GM06990 (cell line): ENCODE measurements around the gene ITPR1.

Source experiments
- DNase-seq: peaks from one replicate; pipeline ENCODE4 v3.0.0-alpha.2; 2011; ENCODE audit not compliant: insufficient read length; ENCODE audit errors: extremely low read depth
- H3K27me3 ChIP-seq: replicated peaks from 2 replicates; pipeline ENCODE4 v1.6.0; 2011; ENCODE audit warnings: low read length; ENCODE audit not compliant: control insufficient read depth, insufficient read depth
- H3K36me3 ChIP-seq: 2 replicates; pipeline ENCODE4 v1.5.1; 2011; ENCODE audit warnings: low read length; ENCODE audit not compliant: control insufficient read depth, insufficient read depth
- H3K4me3 ChIP-seq: replicated peaks from 2 replicates; pipeline ENCODE4 v1.5.1; 2011; ENCODE audit warnings: low read depth, mild to moderate bottlenecking, control low read depth, low read length
- TF ChIP-seq, protein P1 (sequence below): IDR thresholded peaks from 2 replicates; pipeline ENCODE4 v1.5.1; 2011; ENCODE audit warnings: low read length, control low read depth, mild to moderate bottlenecking, inconsistent platforms; ENCODE audit not compliant: insufficient read depth, poor library complexity, severe bottlenecking

Gene ITPR1

DNA sequence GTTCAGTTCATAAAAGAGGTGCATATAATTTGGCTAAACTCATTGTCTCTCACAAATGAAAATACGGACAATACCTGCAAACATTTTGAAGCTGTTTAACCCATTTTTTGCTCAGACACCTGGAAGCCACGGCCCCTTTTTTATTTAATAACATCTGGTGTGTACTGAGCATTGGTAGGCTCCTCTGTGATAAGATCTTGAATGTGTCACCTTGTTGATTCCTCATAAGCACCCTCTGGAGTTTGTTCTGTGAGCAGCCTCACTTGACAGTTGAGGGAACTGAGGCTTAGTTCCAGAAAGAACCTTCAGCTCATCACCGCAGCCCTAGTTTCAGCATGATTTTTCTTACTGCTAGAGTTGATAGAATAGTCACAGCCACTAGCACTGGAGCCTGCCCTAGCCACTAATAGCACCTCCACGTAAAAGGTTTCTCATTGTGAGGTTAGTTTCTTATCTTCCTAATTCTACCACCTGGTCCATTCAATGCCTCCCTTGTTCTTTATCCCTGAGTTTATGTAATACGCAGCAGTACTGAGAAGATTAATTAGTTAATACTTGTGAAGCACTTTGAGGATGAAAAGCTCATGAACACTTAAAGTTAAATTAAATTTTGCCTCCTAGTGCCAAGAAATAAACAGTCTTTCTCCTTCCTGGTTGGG, 71.9 kb downstream of the ITPR1 start:
- no peaks in the 10 kb centered on the region for H3K27me3 ChIP-seq
- TF ChIP-seq, protein P1, sequence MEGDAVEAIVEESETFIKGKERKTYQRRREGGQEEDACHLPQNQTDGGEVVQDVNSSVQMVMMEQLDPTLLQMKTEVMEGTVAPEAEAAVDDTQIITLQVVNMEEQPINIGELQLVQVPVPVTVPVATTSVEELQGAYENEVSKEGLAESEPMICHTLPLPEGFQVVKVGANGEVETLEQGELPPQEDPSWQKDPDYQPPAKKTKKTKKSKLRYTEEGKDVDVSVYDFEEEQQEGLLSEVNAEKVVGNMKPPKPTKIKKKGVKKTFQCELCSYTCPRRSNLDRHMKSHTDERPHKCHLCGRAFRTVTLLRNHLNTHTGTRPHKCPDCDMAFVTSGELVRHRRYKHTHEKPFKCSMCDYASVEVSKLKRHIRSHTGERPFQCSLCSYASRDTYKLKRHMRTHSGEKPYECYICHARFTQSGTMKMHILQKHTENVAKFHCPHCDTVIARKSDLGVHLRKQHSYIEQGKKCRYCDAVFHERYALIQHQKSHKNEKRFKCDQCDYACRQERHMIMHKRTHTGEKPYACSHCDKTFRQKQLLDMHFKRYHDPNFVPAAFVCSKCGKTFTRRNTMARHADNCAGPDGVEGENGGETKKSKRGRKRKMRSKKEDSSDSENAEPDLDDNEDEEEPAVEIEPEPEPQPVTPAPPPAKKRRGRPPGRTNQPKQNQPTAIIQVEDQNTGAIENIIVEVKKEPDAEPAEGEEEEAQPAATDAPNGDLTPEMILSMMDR, result no peak

GRCh38 chr3:4565809-4566501, 72.8 kb downstream of the ITPR1 start:
- no peaks in the 10 kb centered on the region for H3K36me3 ChIP-seq
- no peak for DNase-seq
- no peaks in the 10 kb centered on the region for H3K27me3 ChIP-seq
- TF ChIP-seq, protein P1, result no peak
- H3K4me3 ChIP-seq, result no peak overlapping the region

More for the DNA sequence above, 71.9 kb downstream of the ITPR1 start:
- H3K4me3 ChIP-seq, result no peak overlapping the region
- H3K36me3 ChIP-seq, result no peaks in the 10 kb centered on the region
- DNase-seq, result no peak

- H3K4me3 ChIP-seq, result no peak overlapping the region
- TF ChIP-seq, protein P1, result no peak
- no peaks in the 10 kb centered on the region for H3K36me3 ChIP-seq
- no peak for DNase-seq
- no peaks in the 10 kb centered on the region for H3K27me3 ChIP-seq
Observed at GRCh38 chr3:4568841-4569240, 75.7 kb downstream of the ITPR1 start.

DNA sequence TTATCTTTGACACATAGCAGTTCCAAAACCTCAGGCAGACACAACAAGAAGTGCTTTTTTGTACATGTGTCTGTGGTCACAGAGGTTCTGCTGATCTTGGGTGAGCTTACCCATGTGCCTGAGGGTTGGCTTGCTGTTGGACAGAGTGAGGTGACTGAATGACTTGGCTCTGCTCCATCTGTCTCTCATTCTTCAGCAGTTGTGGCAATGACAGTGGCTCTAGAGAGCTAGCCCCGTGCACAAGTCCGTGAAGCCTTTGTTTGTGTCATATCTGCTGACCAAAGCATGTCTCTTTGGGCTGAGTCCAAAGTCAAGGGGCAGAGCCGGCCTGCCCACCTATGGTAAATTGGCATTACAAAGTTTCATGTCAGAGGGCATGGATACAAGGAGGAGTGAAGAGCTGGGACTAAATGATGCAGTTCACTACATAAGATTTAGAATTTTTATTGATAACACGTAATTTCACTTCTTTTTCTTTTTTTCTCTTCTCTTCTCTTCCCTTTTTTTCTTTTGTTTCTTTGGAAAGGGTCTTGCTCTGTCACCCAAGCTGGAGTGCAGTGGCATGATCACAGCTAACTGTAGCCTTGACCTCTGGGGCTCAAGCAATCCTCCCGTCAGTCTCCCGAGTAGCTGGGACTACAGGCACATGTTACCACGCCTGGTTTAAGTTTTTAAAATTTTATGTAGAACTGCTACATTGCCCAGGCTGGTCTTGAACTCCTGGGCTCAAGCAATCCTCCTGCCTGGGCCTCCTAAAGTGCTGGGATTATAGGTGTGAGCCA, 77.9 kb downstream of the ITPR1 start:
- DNase-seq, result no peak
- no peaks in the 10 kb centered on the region for H3K27me3 ChIP-seq
- no peaks in the 10 kb centered on the region for H3K36me3 ChIP-seq
- H3K4me3 ChIP-seq, result no peak overlapping the region
- TF ChIP-seq, protein P1, result no peak

- no peaks in the 10 kb centered on the region for H3K36me3 ChIP-seq
- DNase-seq, result no peak
- no peaks in the 10 kb centered on the region for H3K27me3 ChIP-seq
- TF ChIP-seq, protein P1, result peak; percentile 28
- no peak overlapping the region for H3K4me3 ChIP-seq
Observed at GRCh38 chr3:4571690-4572334, 78.7 kb downstream of the ITPR1 start.
